ENCODE data around the gene CIDEC. TPM values are rescaled to one million over a fixed set of nuclear protein-coding genes. Genes with fewer than 3 reads are reported as not detected.

CIDEC gene
- total and polyA plus RNA-seq, 2 experiments from 2014 or later, result not detected

DNA sequence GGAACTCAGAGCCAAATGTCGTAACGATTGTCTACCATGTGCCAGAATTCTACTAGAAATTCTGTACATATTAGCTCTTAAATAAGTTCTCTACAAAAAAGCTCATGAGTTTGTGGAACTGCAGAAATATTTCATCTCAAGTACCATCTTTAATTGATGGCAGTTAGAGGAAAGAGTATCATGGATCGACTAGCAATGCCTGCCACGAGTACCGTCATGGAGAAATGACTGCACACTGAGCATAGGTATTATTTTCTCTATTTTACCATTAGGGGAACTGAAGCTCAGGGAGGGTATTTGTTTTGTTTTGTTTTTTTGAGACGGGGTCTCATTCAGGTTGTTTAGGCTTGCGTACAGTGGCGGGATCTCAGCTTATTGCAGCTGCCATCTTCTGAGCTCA is 39.0 kb downstream of the CIDEC start (continued):
- TF ChIP-seq EZH2 (IDR thresholded peaks at IDR 0.05; ENCODE audit: low read depth, unreplicated experiment) (no peak), REST (IDR thresholded peaks at IDR 0.05; ENCODE audit: unreplicated experiment) (no peak)

DNA sequence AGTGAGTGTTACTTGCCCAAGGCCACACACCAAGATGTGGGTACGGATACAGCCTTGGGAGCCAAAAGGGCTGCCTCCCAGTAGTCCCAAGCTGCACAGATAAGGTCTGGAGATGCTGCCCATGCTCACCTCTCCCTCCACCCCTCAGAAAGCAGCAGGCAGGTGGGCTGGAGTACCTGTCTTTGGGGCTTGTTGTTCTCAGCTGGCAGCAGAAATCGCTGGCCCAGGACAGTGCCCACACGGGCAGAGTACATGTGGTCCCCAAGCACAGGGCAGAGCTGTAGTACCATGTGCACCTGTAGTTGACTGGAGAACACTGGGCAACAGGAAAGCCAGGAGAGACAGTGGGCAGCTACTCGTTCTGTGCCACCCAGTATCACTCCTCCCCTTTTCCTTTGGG is 41.2 kb downstream of the CIDEC start:
- Histone ChIP-seq H3K36me3 (ENCODE audit: insufficient read depth) (0 out of 2 replicates have a peak, but pooled peaks cover 4% of the 10 kb centered on the region), H3K4me2 (no peak overlapping the region), H3K27me3 (ENCODE audit: insufficient read depth) (no peaks in the 10 kb centered on the region), H4K20me1 (replicated peaks; ENCODE audit: insufficient read depth) (peaks cover 6% of the 10 kb centered on the region; the same call in 1 of the 2 replicates), H3K9me2 (ENCODE audit: insufficient read depth) (no peaks in the 10 kb centered on the region), H3K4me1 (ENCODE audit: insufficient read depth) (peaks cover 6% of the 10 kb centered on the region; the same call in 1 of the 2 replicates), H2AFZ (no peak overlapping the region), H3K79me2 (replicated peaks; ENCODE audit: insufficient read depth) (peaks cover 6% of the 10 kb centered on the region), H3K4me3 (no peak overlapping the region), H3F3A (replicated peaks; ENCODE audit: low read depth) (peaks cover 16% of the 10 kb centered on the region; the same call in 1 of the 2 replicates), H3K27ac (ENCODE audit: low read depth) (no peak overlapping the region)
- Mint-ChIP-seq H3K4me1 (peaks cover 4% of the 10 kb centered on the region), H3K4me3 (no peak overlapping the region), H3K36me3 (ENCODE audit: low read depth) (peaks cover 44% of the 10 kb centered on the region), H3K27me3 (ENCODE audit: insufficient read depth, low read depth, poor library complexity) (peaks cover 11% of the 10 kb centered on the region), H3K27ac (no peak overlapping the region), H3K9me3 (no peaks in the 10 kb centered on the region; the same call in 2 of the 3 replicates)
- ATAC-seq (no peak), DNase-seq (ENCODE audit: low spot score) (no peak)
- no peak for TF ChIP-seq CREB1 (CRISPR knock-in tag; IDR thresholded peaks at IDR 0.05; ENCODE audit: low read depth)
- TF ChIP-seq, protein P1, sequence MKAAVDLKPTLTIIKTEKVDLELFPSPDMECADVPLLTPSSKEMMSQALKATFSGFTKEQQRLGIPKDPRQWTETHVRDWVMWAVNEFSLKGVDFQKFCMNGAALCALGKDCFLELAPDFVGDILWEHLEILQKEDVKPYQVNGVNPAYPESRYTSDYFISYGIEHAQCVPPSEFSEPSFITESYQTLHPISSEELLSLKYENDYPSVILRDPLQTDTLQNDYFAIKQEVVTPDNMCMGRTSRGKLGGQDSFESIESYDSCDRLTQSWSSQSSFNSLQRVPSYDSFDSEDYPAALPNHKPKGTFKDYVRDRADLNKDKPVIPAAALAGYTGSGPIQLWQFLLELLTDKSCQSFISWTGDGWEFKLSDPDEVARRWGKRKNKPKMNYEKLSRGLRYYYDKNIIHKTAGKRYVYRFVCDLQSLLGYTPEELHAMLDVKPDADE (IDR thresholded peaks at IDR 0.05), result no peak
- TF ChIP-seq ZNF114 (CRISPR knock-in tag; IDR thresholded peaks at IDR 0.05), result no peak
- TF ChIP-seq, protein P2, sequence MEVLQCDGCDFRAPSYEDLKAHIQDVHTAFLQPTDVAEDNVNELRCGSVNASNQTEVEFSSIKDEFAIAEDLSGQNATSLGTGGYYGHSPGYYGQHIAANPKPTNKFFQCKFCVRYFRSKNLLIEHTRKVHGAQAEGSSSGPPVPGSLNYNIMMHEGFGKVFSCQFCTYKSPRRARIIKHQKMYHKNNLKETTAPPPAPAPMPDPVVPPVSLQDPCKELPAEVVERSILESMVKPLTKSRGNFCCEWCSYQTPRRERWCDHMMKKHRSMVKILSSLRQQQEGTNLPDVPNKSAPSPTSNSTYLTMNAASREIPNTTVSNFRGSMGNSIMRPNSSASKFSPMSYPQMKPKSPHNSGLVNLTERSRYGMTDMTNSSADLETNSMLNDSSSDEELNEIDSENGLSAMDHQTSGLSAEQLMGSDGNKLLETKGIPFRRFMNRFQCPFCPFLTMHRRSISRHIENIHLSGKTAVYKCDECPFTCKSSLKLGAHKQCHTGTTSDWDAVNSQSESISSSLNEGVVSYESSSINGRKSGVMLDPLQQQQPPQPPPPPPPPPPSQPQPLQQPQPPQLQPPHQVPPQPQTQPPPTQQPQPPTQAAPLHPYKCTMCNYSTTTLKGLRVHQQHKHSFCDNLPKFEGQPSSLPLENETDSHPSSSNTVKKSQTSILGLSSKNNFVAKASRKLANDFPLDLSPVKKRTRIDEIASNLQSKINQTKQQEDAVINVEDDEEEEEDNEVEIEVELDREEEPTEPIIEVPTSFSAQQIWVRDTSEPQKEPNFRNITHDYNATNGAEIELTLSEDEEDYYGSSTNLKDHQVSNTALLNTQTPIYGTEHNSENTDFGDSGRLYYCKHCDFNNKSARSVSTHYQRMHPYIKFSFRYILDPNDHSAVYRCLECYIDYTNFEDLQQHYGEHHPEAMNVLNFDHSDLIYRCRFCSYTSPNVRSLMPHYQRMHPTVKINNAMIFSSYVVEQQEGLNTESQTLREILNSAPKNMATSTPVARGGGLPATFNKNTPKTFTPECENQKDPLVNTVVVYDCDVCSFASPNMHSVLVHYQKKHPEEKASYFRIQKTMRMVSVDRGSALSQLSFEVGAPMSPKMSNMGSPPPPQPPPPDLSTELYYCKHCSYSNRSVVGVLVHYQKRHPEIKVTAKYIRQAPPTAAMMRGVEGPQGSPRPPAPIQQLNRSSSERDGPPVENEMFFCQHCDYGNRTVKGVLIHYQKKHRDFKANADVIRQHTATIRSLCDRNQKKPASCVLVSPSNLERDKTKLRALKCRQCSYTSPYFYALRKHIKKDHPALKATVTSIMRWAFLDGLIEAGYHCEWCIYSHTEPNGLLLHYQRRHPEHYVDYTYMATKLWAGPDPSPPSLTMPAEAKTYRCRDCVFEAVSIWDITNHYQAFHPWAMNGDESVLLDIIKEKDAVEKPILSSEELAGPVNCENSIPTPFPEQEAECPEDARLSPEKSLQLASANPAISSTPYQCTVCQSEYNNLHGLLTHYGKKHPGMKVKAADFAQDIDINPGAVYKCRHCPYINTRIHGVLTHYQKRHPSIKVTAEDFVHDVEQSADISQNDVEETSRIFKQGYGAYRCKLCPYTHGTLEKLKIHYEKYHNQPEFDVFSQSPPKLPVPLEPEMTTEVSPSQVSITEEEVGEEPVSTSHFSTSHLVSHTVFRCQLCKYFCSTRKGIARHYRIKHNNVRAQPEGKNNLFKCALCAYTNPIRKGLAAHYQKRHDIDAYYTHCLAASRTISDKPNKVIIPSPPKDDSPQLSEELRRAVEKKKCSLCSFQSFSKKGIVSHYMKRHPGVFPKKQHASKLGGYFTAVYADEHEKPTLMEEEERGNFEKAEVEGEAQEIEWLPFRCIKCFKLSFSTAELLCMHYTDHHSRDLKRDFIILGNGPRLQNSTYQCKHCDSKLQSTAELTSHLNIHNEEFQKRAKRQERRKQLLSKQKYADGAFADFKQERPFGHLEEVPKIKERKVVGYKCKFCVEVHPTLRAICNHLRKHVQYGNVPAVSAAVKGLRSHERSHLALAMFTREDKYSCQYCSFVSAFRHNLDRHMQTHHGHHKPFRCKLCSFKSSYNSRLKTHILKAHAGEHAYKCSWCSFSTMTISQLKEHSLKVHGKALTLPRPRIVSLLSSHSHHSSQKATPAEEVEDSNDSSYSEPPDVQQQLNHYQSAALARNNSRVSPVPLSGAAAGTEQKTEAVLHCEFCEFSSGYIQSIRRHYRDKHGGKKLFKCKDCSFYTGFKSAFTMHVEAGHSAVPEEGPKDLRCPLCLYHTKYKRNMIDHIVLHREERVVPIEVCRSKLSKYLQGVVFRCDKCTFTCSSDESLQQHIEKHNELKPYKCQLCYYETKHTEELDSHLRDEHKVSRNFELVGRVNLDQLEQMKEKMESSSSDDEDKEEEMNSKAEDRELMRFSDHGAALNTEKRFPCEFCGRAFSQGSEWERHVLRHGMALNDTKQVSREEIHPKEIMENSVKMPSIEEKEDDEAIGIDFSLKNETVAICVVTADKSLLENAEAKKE (CRISPR knock-in tag; IDR thresholded peaks at IDR 0.05), result no peak
- no peak for TF ChIP-seq REST (IDR thresholded peaks at IDR 0.05; ENCODE audit: unreplicated experiment)
- no peak for TF ChIP-seq ZNF331 (CRISPR knock-in tag; IDR thresholded peaks at IDR 0.05; ENCODE audit: low read depth)

All from GM23338 (cell line).